ENCODE measurements around the gene EFHD1. TPM values are rescaled to one million over a fixed set of nuclear protein-coding genes. Genes with fewer than 3 reads are reported as not detected.

EFHD1 gene
- total RNA-seq, 1 donor from 2014 or later, result 142 TPM

DNA sequence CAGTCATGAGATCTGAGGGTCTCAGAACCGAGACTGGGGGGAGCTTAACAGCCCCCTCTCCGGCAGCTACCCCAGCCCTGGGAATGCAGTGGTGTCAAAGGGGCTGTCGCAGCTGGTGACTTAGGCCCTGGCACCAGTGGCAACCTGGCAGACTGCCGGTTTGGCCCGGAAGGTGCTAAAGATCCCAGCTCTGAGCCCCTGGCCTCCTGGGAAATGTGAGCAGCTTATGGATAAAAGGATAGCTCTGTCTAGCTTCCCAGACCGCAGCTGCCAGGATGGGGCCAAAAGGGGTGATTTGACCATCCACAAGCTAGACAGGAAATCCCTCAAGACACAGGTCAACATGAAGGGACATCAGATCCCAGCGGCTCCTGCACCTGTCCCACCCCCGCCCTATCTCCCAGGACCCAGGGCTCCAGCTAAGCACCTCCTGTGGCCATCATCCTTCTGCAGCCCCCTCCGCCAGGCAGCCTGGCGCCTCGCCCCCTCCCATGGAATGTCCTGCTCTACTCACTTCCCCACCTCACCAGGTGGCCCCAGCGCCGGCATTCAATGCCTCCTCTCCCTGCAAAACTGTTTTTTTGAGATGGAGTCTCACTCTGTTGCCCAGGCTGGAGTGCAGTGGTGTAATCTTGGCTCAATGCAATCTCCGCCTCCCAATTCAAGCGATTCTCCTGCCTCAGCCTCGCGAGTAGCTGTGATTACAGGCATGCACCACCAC is 33.2 kb upstream of the EFHD1 start:
- no peaks in the 10 kb centered on the region for H3K27me3 ChIP-seq
- no peak for DNase-seq (ENCODE audit: low spot score in 2 of 2)
- H3K36me3 ChIP-seq, result no peaks in the 10 kb centered on the region
- no peak overlapping the region for H3K4me3 ChIP-seq
- no peak overlapping the region for H3K27ac ChIP-seq
- no peaks in the 10 kb centered on the region for H3K4me1 ChIP-seq
- no peaks in the 10 kb centered on the region for H3K9me3 ChIP-seq
- TF ChIP-seq, protein P1, sequence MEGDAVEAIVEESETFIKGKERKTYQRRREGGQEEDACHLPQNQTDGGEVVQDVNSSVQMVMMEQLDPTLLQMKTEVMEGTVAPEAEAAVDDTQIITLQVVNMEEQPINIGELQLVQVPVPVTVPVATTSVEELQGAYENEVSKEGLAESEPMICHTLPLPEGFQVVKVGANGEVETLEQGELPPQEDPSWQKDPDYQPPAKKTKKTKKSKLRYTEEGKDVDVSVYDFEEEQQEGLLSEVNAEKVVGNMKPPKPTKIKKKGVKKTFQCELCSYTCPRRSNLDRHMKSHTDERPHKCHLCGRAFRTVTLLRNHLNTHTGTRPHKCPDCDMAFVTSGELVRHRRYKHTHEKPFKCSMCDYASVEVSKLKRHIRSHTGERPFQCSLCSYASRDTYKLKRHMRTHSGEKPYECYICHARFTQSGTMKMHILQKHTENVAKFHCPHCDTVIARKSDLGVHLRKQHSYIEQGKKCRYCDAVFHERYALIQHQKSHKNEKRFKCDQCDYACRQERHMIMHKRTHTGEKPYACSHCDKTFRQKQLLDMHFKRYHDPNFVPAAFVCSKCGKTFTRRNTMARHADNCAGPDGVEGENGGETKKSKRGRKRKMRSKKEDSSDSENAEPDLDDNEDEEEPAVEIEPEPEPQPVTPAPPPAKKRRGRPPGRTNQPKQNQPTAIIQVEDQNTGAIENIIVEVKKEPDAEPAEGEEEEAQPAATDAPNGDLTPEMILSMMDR (IDR thresholded peaks at IDR 0.05), result no peak
- intact Hi-C loops (cut with DNase I), result no loop called here

DNA sequence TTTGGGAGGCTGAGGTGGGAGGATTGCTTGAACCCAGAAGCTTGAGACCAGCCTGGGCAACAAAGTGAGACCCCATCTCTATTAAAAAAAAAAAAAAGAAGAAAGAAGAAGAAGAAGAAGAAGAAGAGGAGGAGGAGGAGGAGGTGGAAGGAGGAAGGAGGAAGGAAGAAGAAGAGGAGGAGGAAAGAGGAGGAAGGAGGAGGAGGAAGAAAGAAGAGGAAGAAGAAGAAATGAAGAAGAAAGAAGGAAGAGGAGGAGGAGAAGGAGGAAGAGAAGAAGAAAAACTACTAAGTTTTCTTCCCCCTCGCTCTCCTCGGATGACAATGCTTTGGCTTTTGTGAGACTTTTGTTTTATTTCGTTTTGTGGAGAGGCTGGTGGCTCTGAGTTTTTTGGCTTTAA is 30.1 kb upstream of the EFHD1 start:
- Histone ChIP-seq H3K27me3 (no peaks in the 10 kb centered on the region), H3K9me3 (no peaks in the 10 kb centered on the region), H3K36me3 (no peaks in the 10 kb centered on the region), H3K4me3 (no peak overlapping the region), H3K4me1 (no peaks in the 10 kb centered on the region), H3K27ac (no peak overlapping the region)
- DNase-seq (ENCODE audit: low spot score in 2 of 2), result no peak
- TF ChIP-seq, protein P1 (IDR thresholded peaks at IDR 0.05), result no peak
- intact Hi-C loops (cut with DNase I), result no loop called here

DNA sequence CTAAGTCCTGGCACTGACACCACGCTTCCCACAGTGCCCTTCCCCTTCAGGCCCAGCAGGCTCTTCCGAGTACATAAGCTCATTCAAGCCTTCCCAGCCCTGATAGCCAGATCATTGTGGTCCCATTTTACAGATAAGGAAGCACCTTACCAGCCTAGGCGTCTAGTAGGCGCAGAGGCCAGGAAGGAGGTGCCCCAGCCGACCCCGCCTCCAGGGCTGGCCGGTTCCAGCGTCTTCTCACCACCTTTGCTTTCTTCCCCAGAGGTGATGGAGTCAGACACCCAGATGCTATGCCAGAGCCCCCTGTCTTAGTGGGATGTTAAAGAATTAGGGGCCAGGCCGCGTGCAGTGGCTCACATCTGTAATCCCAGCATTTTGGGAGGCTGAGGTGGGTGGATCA is 28.9 kb upstream of the EFHD1 start:
- DNase-seq (ENCODE audit: low spot score in 2 of 2), result no peak

DNA sequence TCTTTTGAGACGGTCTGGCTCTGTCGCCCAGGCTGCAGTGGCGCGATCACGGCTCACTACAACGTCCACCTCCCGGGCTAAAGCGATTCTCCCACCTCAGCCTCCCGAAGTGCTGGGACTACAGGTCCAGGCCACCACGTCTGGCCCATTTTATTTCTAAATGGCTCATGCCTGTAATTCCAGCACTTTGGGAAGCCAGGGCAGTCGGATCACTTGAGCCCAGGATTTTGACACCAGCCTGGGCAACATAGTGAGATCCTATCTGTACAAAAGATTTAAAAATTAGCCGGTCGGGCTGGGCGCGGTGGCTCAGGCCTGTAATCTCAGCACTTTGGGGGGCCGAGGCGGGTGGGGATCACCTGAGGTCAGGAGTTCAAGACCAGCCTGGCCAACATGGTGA is 26.4 kb upstream of the EFHD1 start:
- Histone ChIP-seq H3K9me3 (no peaks in the 10 kb centered on the region), H3K27me3 (no peaks in the 10 kb centered on the region), H3K36me3 (no peaks in the 10 kb centered on the region), H3K4me1 (no peaks in the 10 kb centered on the region), H3K27ac (no peak overlapping the region), H3K4me3 (no peak overlapping the region)
- DNase-seq (ENCODE audit: low spot score in 2 of 2), result no peak
- intact Hi-C loops (cut with DNase I), result loop anchor here (2.0 kb wide), 1 partner anchor 90 kb away; the partner anchor contains the start of gene GIGYF2
- TF ChIP-seq, protein P1 (IDR thresholded peaks at IDR 0.05), result no peak

More for the DNA sequence above, 28.9 kb upstream of the EFHD1 start:
- TF ChIP-seq, protein P1 (IDR thresholded peaks at IDR 0.05), result no peak
- H3K36me3 ChIP-seq, result no peaks in the 10 kb centered on the region
- intact Hi-C loops (cut with DNase I), result no loop called here
- no peaks in the 10 kb centered on the region for H3K9me3 ChIP-seq
- no peaks in the 10 kb centered on the region for H3K27me3 ChIP-seq
- H3K4me3 ChIP-seq, result no peak overlapping the region
- H3K27ac ChIP-seq, result no peak overlapping the region
- no peaks in the 10 kb centered on the region for H3K4me1 ChIP-seq

DNA sequence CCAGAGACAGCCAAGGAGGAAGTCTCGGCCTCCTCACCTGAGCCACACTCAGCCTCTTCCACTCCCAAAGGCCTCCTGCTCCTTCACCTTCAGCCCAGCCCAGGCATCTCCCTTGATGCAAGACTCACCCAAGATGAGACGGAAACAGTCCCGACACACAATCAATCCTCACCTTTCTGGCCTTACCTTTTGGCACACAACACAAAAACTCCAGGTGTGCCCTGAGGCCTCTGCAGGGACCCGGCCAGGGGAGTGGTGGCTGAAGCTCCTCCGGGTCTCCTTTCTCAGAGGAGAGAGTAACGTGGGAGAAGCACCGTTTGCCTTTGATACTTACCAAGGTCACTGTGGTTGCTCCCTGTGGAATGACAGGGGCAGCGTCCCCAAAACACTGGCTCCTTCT is 23.8 kb upstream of the EFHD1 start:
- intact Hi-C loops (cut with DNase I), result no loop called here
- H3K4me3 ChIP-seq, result no peak overlapping the region

More for the DNA sequence above, 23.8 kb upstream of the EFHD1 start:
- Histone ChIP-seq H3K4me1 (no peaks in the 10 kb centered on the region), H3K27me3 (no peaks in the 10 kb centered on the region), H3K36me3 (no peaks in the 10 kb centered on the region), H3K27ac (no peak overlapping the region), H3K9me3 (no peaks in the 10 kb centered on the region)
- TF ChIP-seq, protein P1 (IDR thresholded peaks at IDR 0.05), result no peak
- no peak for DNase-seq (ENCODE audit: low spot score in 2 of 2)

Measured in ascending aorta (tissue), 2 donors.